ENCODE data around the gene HLA-DMA.

The HLA-DMA gene
- total RNA-seq = 1.1 to 3.5 reads per million in 2 experiments

DNA sequence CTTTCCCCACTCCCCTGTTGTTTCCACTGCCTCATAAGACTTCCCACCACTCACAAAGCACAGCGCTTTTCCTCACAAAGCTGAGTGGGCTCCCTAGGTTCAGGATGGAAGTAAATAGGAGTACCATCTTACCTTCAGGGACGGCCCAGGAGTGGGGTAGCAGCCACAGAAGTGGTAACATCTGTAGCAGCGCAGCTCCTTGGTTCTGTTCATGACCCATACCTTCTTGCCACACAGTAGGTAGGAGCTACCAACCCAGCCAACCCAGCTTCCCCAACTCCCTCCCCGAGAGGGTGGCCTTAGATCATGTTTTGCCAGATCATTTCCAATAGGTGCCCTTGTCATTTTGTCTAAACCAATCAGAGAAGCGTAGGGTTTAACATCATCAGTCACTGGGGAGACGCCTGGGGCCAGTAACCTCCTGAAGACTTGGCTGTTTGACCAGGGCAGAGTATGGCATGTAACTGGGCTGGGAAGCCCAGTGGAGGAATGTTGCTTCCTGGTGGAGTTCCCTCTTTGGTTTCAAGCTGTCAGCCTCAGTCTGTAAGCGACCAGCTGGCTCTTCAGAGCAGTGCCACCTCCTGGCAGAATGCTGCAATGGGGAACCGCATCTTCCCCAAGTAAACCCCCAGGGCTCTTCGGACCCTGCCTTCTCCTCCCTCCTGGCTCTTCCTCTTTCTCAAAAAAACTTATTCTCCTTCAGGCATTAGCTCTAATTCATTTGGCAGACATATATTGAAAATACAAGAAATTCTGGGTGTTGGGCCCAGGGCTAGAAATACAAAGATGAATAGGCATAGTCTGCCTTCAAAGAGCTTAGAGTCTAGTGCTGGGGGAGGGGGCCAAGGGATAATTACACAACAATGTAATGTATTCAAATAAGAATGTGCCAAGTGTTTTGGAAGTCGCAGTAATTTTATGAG is at the start of gene HLA-DMA:
HLA-DMA (minus strand) TSS at position 281 of the 923 bp plus-strand sequence; CDS start at position 220, 61 bp downstream.
- DNase-seq (ENCODE audit: low read depth) = peak; percentile 67

DNA sequence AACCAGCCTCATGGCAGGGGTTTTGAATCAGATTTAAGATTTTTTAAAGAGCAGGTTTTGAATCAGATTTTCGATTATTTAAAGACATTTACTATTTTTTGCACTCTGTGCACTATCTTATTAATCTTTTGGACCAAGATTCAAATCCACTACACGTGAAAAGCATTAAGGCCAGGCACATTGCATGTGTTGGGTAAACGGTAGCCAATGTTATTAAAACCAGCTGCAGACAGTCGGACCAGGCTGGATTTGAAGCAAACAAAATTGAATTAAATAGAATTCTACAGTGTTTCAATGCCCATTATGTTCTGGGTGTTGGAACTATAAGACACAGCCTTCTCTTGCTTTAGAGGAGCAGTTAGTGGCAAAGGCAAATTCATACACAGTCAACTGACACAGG is 48.8 kb upstream of the HLA-DMA start:
- no peak for DNase-seq (ENCODE audit: low read depth)

DNA sequence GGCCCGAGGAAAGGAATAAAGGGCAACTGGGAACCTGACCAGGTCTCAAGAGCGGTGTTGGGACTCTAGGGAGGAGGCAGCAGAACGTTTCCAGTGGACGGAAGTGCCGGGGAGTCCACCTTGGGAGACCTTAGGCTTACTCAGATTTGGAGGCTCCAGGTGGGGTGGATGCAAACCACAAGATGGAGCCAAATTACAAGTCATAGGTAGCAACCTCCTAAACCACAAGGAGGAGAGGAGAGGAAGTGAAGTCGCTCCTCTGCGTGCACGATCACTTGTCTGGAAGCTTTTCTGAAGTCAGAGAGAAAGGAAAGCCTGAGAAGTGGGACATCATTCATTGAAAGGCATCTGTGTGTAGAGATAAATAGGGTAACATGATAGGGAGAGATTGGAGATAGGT is 47.2 kb upstream of the HLA-DMA start:
- no peak for DNase-seq (ENCODE audit: low read depth)

DNA sequence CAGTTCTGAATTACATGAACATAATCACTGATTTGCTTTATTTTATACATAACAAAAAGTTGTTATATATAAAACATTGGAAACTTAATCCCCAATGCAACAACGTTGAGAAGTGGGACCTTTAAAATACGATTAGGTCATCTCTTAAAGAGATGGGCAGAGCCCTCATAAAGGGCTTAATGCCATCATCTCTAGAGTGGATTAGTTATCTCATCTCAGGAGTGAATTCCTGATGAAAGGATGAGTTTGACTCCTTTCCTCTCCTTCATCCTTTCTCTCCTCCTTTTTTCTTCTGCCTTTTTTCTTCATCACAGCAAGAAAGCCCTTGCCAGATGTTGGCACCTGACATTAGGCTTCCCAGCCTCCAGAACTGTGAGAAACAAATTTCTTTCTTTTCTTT is 42.6 kb upstream of the HLA-DMA start:
- no peak for DNase-seq (ENCODE audit: low read depth)

DNA sequence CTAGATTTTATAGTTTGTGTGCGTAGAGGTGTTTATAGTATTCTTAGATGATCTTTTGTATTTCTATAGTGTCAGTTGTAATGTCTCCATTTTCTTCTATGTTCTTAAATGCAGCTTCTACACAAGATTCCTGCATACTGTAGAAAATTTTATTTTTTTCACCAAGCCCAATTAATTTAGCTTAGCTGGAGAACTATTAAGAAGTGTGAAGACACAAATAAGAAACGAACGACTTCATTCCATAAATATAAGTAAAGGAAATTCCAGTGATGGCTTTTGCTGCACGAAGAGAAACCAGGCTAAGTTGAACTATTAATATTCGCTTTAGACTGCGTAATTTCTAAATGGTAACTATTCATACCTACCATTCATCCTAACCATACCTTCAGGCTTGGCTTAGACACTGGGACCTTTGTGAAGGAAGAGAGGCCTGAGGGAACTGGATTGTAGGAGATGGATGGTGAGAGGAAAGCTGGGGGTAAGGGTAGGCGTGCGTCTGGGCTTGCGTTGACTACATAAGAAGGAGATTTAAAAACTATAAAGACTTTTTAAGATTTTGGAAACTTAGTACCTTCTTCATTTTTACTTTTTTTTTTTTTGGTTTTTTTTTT is 40.6 kb upstream of the HLA-DMA start:
- no peak for DNase-seq (ENCODE audit: low read depth)

DNA sequence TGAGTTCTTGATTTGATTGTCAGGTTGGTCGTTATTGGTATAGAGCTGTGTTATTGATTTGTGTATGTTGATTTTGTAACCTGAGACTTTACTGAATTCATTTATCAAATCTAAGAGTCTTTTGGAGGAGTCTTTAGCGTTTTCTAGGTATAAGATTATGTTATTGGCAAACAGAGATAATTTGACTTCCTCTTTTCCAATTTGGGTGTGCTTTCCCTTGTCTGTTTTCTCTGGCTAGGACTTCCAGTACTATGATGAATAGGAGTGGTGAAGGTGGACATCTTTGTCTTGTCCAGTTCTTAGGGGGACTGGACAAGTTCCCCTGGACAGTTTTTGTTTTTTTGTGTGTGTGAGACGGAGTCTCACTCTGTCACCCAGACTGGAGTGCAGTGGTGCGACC is 39.1 kb upstream of the HLA-DMA start:
- no peak for DNase-seq (ENCODE audit: low read depth)

DNA sequence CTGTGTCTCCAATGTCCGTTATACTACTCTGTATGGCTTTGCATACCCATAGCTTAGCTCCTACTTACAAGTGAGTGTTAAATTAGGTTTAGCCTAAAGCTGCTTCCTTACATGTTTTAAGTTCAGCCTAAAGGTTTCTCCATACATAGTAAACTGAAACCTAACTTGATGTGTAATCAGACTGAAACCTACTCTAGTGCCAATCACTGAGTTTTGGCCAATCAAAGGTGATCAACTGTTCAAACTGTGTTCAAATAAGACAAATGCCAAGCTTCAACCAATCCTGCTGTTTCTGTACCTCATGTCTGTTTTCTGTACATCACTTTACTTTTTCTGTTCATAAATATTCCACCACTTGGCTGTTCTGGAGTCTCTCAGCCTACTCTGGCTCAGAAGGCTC is 36.5 kb upstream of the HLA-DMA start:
- DNase-seq (ENCODE audit: low read depth) = no peak

DNA sequence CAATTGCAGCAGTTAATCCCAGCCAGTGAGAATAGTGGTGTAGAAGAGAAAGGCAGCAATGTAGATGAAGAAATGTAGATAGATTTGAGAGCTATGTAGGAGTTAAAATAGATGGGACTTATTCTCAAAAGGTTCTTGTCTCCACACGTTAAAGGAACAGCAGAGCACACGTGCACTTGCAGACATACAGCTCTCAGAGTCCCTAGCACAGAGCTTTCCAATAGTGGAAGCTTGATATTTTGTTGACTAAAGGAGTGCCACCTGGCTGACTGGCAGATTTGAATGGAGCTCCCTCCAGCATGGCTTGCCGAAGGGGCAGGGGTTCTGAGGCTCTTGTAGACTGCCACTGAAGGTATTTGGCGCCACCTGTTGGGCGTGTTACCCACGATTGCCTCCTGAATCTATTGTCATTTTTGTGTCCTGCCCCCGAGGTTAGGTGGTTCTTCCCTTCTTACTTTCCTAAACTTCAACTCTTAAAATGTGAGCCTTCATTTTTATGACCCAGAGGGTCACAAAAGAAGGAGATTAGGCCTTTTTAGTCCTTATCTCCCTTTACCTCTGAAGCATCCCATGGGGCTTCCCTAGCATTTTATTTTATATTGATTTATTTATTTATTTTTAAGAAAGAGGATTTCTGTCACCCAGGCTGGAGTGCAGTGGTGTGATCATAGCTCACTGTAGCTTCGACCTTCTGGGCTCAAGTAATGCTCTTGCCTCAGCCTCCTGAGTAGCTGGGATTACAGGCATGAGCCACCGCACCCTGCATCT is 31.9 kb upstream of the HLA-DMA start:
- DNase-seq (ENCODE audit: low read depth) = peak; percentile 85

DNA sequence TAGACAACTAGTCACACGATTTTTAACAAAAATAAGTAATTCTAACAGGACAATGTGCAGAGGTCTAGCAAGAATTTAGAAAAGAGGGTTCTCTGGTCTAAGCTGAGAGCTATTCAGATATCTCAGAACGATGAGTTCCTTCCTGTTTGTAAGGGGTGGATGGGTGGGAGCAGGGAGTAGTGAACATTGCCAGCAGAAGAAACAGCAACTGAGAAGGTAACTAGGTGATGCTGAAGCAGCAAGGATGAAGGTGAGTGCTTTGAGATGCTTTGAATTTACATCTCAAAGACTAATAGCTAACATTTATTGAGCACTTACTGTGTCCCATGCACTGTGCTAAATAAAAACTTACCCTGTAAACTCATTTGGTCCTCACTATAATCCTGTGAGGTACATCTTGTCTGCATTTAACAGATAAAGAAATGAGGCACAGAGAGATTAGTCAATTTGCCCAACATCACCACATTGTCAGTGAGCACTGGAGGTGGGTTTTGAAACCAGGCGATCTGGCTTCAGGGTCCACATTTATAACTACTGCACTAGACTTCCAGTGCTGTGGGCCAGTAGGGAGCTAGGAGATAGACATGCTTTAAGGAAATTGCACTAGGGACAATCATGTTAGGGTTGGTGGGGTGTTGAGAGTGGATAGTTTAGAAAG is 31.2 kb upstream of the HLA-DMA start:
- no peak for DNase-seq (ENCODE audit: low read depth)

DNA sequence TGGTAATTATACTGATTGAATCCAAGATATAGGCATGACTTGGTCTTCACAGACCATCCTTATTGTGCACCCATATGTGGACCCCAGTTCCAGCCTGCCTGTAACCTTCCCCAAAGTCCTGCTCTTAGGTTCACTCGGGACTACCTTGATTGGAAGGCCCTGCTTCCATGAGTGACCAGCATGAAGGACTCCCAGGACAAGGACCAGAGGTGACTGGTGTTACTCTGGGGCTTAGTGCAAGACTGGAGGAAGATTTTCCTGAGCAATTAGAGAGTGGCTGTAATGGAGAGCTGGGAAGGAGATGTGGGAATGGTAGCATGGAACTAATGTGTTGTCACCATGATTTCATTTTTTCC is 30.6 kb upstream of the HLA-DMA start:
- no peak for DNase-seq (ENCODE audit: low read depth)

DNA sequence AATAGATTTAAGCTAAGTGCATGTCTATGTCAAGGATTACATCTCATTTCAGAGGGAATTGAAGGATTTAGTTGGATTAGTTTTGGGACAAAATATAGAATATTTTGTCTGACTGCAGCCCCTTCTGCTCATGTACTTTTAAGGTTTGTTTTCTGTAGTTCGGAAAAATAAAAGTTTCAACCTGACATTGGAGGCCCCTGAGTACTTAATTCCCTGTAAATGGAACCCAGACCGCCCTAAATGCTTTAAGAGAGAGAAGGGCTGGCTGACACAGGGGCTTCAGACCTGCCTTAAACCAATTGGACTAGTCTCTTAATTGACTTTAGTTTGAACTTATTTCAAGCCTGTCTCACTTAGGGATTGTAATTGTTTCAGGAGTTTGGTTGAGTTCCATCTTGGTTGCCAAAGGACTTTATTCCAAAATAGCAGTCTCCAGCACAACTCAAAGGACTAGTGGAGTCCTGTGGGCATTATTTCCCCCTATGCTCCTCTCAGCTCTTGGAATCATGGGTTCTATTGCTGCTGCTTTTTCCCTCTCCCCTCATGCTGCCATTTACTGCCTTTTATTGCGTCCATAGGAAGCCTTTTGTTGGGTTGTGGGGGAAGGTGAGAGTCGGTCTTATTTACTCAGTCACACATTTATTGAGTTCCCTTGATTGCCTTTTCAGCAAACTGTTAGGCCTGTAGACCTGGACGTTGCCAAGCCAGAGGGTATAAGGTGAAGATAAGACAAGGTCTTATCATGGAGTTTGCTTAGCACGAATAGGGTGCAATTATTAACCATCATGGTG is 30.0 kb upstream of the HLA-DMA start:
- DNase-seq (ENCODE audit: low read depth) = no peak

DNA sequence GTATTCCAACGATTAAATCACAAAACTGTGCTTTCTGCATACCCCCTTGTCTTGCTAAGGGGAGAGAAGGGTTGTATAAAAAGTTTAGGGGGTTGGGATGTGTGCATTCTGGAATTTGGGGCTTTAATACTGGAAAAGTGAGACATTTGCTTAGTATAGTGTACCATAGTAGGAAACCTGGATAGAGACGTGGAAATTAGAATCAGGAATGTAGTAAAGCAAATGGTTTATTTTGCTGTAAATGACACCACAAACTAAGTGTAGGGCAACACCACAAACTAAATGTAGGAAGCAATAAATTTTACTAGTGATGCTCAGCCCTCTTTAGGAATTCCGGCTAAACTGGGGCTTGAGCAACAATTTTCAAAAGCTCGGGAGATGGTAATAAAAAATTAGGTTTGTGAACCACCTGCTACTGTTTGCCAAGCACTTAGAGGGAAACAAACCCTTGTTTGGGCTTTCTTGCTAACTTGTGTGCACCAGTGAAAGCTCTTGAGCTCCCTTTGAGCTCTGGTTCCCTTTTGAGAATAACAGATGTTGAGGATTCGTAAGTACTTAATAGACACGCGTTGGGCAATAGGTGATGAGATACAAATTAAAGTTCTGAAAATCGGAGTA is 29.3 kb upstream of the HLA-DMA start:
- DNase-seq (ENCODE audit: low read depth) = no peak

DNA sequence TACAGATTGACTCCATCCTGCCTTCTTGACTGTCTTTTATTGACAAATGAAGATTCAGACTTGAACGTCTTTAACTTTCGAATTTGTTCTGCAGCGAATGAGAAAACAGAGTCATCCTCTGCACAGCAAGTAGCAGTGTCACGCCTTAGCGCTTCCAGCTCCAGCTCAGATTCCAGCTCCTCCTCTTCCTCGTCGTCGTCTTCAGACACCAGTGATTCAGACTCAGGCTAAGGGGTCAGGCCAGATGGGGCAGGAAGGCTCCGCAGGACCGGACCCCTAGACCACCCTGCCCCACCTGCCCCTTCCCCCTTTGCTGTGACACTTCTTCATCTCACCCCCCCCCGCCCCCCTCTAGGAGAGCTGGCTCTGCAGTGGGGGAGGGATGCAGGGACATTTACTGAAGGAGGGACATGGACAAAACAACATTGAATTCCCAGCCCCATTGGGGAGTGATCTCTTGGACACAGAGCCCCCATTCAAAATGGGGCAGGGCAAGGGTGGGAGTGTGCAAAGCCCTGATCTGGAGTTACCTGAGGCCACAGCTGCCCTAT is 27.7 kb upstream of the HLA-DMA start:
- no peak for DNase-seq (ENCODE audit: low read depth)

DNA sequence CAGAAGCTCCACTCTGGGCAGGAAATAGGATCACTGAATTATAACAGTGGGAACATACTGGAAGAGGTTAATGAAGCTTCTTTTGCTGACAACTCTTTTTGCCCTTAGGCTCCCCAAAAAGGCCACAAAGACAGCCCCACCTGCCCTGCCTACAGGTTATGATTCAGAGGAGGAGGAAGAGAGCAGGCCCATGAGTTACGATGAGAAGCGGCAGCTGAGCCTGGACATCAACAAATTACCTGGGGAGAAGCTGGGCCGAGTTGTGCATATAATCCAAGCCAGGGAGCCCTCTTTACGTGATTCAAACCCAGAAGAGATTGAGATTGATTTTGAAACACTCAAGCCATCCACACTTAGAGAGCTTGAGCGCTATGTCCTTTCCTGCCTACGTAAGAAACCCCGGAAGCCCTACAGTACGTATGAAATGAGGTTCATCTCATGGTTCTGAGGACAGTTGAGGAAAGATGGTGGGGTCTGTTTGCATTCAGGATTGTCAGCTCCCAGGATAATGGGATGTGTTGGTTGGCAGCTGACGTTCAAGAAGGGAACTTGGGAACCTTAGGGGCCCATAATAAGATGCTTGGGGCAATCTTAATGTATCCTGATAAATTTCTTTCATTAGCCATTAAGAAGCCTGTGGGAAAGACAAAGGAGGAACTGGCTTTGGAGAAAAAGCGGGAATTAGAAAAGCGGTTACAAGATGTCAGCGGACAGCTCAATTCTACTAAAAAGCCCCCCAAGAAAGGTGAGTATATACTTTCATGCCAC is 27.0 kb upstream of the HLA-DMA start:
- DNase-seq (ENCODE audit: low read depth) = no peak

DNA sequence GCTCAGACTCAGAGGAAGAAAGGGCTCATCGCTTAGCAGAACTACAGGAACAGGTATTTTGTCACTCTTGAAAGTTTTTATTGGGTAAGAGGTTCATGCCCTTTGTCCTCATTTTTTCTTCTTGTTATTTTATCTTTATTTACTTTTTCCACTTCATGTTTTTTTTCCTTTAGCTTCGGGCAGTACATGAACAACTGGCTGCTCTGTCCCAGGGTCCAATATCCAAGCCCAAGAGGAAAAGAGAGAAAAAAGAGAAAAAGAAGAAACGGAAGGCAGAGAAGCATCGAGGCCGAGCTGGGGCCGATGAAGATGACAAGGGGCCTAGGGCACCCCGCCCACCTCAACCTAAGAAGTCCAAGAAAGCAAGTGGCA is 25.0 kb upstream of the HLA-DMA start:
- no peak for DNase-seq (ENCODE audit: low read depth)

DNA sequence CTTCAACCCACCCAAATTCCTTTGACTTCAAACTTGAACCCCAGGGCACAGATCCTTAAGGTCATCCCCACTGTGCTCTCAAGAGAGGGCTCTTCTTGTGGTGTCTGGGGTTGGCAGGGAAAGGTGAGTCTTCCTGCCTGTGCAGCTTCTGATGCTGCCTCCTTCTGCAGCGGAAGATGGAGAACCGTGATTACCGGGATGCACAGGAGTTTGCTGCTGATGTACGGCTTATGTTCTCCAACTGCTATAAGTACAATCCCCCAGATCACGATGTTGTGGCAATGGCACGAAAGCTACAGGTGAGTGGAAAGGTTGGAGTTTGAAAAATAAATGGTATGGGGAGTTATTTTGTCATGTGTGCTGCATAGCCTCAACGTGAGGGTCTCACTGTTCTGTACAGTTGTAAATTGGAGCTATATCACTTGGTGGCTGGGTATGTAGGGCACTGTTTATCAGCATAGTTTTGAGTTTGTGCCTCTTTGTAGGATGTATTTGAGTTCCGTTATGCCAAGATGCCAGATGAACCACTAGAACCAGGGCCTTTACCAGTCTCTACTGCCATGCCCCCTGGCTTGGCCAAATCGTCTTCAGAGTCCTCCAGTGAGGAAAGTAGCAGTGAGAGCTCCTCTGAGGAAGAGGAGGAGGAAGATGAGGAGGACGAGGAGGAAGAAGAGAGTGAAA is 24.5 kb upstream of the HLA-DMA start:
- DNase-seq (ENCODE audit: low read depth) = no peak

DNA sequence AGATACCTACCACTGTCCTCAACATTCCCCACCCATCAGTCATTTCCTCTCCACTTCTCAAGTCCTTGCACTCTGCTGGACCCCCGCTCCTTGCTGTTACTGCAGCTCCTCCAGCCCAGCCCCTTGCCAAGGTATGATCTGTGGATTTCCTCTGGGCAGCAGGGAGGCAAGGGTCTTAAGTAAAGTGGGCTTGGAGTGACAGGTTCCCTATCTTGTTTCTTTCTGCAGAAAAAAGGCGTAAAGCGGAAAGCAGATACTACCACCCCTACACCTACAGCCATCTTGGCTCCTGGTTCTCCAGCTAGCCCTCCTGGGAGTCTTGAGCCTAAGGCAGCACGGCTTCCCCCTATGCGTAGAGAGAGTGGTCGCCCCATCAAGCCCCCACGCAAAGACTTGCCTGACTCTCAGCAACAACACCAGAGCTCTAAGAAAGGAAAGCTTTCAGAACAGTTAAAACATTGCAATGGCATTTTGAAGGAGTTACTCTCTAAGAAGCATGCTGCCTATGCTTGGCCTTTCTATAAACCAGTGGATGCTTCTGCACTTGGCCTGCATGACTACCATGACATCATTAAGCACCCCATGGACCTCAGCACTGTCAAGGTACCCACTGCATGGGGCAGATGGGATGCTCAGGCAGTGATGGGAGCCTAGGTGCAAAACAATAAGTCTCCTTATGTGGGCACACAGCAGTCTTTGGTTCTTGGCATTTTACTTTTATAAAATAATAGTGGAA is 23.6 kb upstream of the HLA-DMA start:
- no peak for DNase-seq (ENCODE audit: low read depth)

DNA sequence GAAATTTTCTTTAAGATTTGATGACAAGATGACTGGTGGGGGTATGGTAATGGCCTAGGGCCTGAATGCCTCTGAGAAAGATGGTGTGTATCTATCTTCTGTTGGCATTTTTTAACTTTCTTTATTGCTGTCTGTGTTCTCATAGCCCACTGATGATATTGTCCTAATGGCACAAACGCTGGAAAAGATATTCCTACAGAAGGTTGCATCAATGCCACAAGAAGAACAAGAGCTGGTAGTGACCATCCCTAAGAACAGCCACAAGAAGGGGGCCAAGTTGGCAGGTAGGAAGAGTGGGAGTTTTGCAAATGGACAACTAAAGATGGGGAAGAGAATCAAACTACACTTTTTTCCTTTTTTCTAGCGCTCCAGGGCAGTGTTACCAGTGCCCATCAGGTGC is 23.0 kb upstream of the HLA-DMA start:
- no peak for DNase-seq (ENCODE audit: low read depth)
